DLD1 (cell line): ENCODE results near the gene SLCO2A1.

Experiments
- in situ Hi-C: cut with HindIII; loops from 2 replicates; pipeline ENCODE4 v1.10.0; 2017; ENCODE audit warnings: low sequenced_read_pairs

Gene SLCO2A1

GRCh38 chr3:133983576-133984560 is 45.9 kb downstream of the SLCO2A1 start:
- in situ Hi-C loops = no loop called here

GRCh38 chr3:133983126-133983525 is 46.6 kb downstream of the SLCO2A1 start:
- in situ Hi-C loops = no loop called here

DNA sequence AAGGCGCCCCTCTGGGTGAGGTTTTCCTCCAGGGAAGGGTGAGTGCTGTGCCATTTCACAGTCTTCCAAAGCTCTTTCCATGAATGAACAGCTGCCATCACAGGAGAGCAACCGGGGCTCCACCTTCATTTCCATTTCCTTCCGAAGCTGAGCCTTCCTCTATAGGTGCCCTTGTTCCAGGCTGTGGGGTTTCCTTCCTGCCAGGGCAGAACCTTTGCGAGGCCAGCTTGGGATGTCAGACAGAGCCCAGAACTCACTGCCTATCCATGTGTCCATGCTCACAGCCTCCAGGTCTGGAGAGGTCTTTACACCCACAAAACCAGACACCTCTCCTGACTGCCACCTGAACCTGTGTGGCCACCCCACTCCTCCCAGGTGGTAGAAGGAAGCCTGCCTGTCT is 49.2 kb downstream of the SLCO2A1 start:
- in situ Hi-C loops = no loop called here

GRCh38 chr3:133980035-133980434 is 49.7 kb downstream of the SLCO2A1 start:
- in situ Hi-C loops = no loop called here

DNA sequence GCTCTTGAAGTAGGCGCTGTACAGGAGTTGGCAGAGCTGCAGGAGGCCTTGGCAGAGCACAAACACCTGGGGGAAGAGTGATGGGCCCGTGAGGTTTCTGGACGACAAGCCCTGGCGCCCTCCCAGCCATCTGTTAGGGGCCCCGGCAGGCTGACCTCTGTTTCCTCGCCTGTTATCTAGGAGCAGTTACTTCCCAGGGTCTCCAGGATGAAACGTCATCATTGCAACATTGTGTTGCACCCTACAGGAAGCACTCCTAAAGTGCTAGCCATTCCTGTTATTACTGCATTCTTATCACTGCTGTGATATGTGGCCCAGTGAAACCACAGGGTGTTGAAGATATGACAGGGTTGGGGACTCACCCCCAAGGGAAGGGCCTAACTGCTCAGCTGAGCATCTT is 50.2 kb downstream of the SLCO2A1 start:
- in situ Hi-C loops = no loop called here

- in situ Hi-C loops = no loop called here
Observed at GRCh38 chr3:133977568-133977967, 52.2 kb downstream of the SLCO2A1 start.

DNA sequence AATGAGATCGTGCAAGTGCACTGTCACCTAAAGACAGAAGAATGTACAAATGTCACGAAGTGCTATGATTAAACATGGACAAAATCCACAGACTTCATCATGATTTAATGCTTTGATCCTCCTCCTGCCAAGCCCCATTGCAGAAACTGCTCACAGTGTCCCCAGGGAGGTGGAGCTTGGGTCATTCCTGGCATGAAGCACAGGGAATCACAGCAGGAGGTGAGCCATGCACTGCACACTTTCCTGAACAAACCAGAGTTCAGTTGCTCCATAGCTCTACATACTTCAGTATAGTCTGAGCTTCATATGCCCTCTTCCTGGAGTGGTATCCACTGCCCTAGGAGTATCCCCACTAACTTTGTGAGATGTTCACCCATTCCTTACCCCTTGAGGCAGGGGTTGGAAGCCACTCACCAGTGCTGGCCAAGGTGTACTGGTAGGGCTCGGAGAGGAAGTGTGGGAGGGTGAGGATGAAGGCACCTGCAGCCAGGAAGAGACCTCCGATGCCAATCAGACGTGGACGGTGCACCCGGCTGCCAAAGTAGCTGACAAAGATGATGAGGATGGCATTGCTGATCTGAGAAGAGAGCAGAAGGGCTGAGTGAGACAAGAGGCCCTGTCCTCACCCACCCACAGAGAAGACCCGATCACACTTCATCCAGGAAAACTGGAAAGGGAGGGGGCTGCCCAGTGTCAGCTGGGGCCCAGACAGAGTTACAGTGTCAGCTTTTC is 56.3 kb downstream of the SLCO2A1 start:
- in situ Hi-C loops = no loop called here

GRCh38 chr3:133972156-133972555 is 57.6 kb downstream of the SLCO2A1 start:
- in situ Hi-C loops = no loop called here

- in situ Hi-C loops = no loop called here
Observed at GRCh38 chr3:133970916-133971315, 58.8 kb downstream of the SLCO2A1 start.

GRCh38 chr3:133970339-133970738 is 59.4 kb downstream of the SLCO2A1 start:
- in situ Hi-C loops = no loop called here

DNA sequence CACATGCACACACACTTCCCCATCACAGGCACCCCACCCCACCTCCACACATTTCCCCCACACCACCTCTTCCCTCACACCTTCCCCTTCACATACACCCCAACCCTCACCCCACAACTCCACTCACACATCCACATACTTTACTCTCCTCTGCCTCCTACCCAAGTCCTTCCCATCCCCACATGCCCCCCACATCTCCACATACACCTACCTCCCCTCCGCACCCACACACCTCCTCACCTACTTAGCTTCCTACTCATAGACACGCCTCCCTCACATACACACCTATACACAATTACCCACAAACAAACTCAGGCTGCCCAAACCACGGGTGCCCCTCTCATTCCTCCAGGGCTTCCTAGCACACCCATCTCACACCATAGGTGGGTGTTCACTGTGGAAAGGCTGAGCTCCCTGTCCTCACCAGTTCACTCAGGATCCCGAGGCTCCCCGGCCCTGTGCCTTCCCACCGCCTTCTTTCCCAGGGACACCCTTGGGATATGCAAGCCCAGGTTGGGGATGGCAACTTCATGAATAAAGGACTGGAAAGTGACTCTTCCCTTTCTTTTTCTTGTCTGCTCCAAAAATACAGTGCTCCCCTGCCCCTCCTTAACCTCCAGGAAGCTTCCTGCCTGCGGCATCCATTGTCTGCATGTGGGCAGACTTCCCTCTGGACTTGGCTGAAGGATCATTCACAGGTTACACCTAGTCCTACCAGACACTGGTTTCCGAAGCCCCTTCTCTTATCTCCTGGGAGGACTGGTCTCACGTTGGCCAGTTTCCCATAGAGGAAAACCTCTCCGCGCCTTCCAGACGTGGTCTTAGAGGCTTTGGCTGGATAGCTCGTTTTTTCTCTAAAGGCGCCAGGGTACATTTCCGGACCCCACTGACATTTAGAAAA is 61.5 kb downstream of the SLCO2A1 start:
- in situ Hi-C loops = no loop called here

GRCh38 chr3:133966954-133967353 is 62.8 kb downstream of the SLCO2A1 start:
- in situ Hi-C loops = no loop called here

GRCh38 chr3:133965906-133966305 is 63.8 kb downstream of the SLCO2A1 start:
- in situ Hi-C loops = no loop called here

DNA sequence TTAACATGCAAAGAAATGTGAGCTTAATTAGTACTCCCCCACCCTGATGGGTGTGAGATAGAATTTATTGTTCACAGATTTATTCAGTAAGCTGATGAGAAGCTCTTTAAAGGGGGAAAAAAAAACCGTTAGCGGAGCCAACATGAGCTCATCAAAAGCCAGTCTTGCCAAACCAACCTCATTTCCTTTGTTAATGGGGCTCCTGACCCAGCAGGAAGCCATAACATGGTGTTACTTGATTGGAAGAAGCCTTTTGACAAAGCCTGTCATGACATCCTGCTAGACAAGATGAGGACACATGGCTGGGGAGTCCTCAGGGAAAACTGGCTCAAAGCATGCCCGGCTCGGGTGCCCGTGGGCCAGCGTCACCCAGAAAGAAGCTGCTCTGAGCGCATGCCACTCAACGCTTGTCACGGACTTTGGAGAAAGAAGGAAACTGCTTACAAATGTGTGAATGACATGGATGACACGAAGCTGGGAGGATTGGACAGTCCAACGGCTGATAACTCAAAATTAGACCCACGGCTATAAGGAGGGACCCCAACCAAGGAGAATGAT is 64.6 kb downstream of the SLCO2A1 start:
- in situ Hi-C loops = no loop called here

GRCh38 chr3:133964547-133964946 is 65.2 kb downstream of the SLCO2A1 start:
- in situ Hi-C loops = no loop called here

DNA sequence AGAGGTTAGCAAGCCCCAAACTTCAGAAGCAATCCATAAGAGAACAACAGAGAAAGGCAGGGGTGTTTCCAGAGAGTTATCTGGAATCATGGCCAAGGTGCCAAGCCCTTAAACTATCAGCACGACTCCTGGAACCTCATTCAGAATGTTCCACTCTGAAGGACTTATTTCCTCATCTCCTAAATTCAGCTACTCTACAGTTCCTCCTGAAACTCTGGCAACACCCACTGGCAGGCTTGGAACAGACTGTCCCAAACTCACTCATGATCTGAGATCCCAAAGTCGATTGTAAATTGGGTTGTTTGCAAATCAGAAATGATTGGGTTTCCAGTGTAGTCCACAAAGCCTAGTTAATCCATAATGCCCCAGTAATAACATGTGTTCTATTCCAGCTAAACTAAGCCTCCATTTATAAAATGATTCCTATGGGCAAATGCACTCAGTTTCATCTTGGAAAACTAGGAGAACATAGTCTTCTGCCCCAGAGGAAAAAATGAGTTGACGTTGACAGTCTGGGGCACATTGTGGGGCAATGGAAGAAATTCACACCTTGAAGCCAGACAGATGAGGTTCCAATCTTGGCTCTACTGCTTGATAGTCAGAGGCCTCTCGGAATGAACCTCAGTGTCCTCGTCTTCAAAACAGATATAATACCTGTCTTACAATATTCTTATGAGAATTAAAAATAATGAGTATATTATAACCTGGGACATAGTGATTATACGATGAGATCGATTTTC is 65.9 kb downstream of the SLCO2A1 start:
- in situ Hi-C loops = no loop called here

- in situ Hi-C loops = no loop called here
Observed at GRCh38 chr3:133962849-133963248, 66.9 kb downstream of the SLCO2A1 start.

DNA sequence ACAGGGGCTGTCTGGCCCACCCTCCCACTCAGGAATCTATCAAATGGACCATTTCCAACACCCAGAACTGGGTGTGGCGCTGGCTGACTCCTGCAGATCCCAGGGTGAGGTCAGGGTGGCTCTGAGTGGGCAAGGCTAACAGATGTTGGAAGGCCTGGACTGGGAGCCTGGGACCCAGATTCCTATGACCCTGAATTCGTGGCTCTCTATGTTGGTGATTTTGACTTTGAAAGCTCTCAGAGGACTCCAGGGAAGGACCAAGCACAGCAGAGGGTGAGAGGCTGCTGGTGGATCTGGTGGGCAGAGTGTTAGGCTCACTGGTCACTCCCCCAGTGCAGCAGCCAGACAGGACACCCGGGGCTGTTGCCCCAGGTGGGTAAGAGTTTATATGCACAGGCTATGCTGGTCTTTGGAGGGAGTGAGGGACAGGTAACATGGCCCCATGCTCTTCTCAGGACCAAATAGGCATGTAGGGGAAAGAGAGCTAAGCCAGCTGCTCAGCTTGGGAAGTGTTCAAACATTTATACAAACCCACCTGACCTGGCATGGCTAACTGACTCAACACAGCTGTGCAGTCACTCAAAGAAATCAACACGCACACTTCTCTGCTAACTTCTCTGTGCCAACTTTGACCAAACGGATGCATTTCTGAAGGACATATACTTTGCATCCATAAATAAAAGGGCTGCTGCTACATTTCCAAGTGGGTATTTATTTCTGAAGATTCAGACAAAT is 71.5 kb downstream of the SLCO2A1 start:
- in situ Hi-C loops = no loop called here

DNA sequence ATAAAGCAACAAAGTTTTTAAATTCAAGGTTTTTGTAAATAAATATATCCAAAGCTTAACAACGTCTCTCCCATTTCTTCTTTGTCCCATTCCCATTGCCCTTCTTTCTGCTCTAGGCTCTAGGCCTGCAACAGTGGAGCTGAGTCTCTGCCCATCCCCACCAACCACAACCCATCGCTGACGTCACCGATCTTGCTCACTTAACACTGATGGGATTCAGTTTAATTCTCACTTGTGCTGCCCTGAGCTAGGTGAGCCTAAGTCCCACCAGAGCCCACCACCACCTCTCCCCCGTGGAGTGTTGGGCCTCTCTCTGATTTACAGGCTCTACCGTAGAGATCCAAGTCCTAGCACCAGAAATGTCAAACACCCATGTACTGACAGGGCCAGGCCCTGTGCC is 72.7 kb downstream of the SLCO2A1 start:
- in situ Hi-C loops = no loop called here
